Thyroid gland (tissue), 4 donors: Measurements from ENCODE around the gene MED17. TPM values are rescaled to one million over a fixed set of nuclear protein-coding genes. Genes with fewer than 3 reads are reported as not detected.
"Not testable (repeated sequence)": the region's sequence is repeated elsewhere in the genome, so short reads cannot be mapped to it uniquely, and the experiment has no call there.

Source experiments
- DNase-seq, 2 donors: peaks; one replicate each; pipeline ENCODE4 v3.0.0-alpha.2; 2019
- H3K27ac ChIP-seq, 3 donors: fragments of 200-600 bp; sonication (generic); 1 replicate in 2 of 3; 2 replicates in 1 of 3; pipeline ENCODE4 v1.5.1; 2016 to 2019; ENCODE audit warnings: mild to moderate bottlenecking in 1 of 3, moderate library complexity in 1 of 3
- H3K27me3 ChIP-seq: fragments of 200-600 bp; sonication (generic); one replicate; pipeline ENCODE4 v1.5.1; 2019
- H3K36me3 ChIP-seq, 2 donors: fragments of 200-600 bp; sonication (generic); one replicate each; pipeline ENCODE4 v1.5.1; 2016 to 2019
- H3K4me1 ChIP-seq, 2 donors: fragments of 200-600 bp; sonication (generic); one replicate each; pipeline ENCODE4 v1.5.1; 2017 to 2019
- H3K4me3 ChIP-seq, 3 donors: fragments of 200-600 bp; sonication (generic); replicated peaks in 1 of 3; 1 replicate in 2 of 3; 2 replicates in 1 of 3; pipeline ENCODE4 v1.5.1; 2016; ENCODE audit warnings: mild to moderate bottlenecking in 1 of 3
- H3K9me3 ChIP-seq: fragments of 200-600 bp; sonication (generic); one replicate; pipeline ENCODE4 v1.5.1; 2017
- CTCF ChIP-seq, 6 experiments: fragments of 200-600 bp in 3 of 6; fragments of 450-650 bp in 3 of 6; sonication (generic) in 3 of 6; IDR thresholded peaks; one replicate each; pipeline ENCODE4 v1.5.1; 2016 to 2019; ENCODE audit warnings: antibody characterized with exemption in 6 of 6, mild to moderate bottlenecking in 2 of 6, inconsistent platforms in 1 of 6, moderate library complexity in 1 of 6
- POLR2A ChIP-seq, 2 donors: fragments of 450-650 bp; IDR thresholded peaks; one replicate each; pipeline ENCODE4 v1.6.1; 2017; ENCODE audit warnings: antibody characterized with exemption in 2 of 2, mild to moderate bottlenecking in 2 of 2, moderate library complexity in 1 of 2
- WGBS, 2 donors: methylation state at CpG; one replicate each; pipeline ENCODE4 v1.1.5; 2017; 5-methylcytosine and 5-hydroxymethylcytosine counted together
- intact Hi-C: fragments of 100-400 bp; cut with DNase I; formaldehyde crosslinking; loops from one replicate; pipeline ENCODE4 v1.15.1; 2023
- total RNA-seq, 4 donors: library from RNA; depleted of rRNA; stranded (reverse); fragments of >200 nt; gene quantifications; one replicate each; pipeline ENCODE4 v1.2.3, GENCODE V29; 2016

MED17 gene
- total RNA-seq, 4 donors from 2014 or later: 34.6 to 56.3 (median 35.4) TPM

- TF ChIP-seq POLR2A (IDR thresholded peaks at IDR 0.05): no peak
- no peak for TF ChIP-seq CTCF (IDR thresholded peaks at IDR 0.05)
- H3K4me3 ChIP-seq: no peak overlapping the region
- no peaks in the 10 kb centered on the region for H3K27me3 ChIP-seq
- intact Hi-C loops: no loop called here
- no peak overlapping the region for H3K27ac ChIP-seq
- no peak for DNase-seq
- no peaks in the 10 kb centered on the region for H3K9me3 ChIP-seq
- WGBS, 2 donors: 88 to 91% methylated on average over 3 of the region's 3 CpGs
- H3K36me3 ChIP-seq: peaks cover 7 to 9% of the 10 kb centered on the region in 2 donors
- no peaks in the 10 kb centered on the region for H3K4me1 ChIP-seq
Observed at GRCh38 chr11:93767018-93767417, 17.1 kb upstream of the MED17 start.

- DNase-seq: no peak
- Histone ChIP-seq H3K36me3 (no peaks in the 10 kb centered on the region), H3K27ac (no peak overlapping the region), H3K9me3 (no peaks in the 10 kb centered on the region), H3K4me3 (no peak overlapping the region), H3K4me1 (no peaks in the 10 kb centered on the region), H3K27me3 (no peaks in the 10 kb centered on the region)
- TF ChIP-seq POLR2A (IDR thresholded peaks at IDR 0.05) (no peak), CTCF (IDR thresholded peaks at IDR 0.05) (no peak)
- intact Hi-C loops: no loop called here
- 48 to 55% methylated on average over 1 of the region's 1 CpG for WGBS, 2 donors
Observed at GRCh38 chr11:93770160-93770559, 13.9 kb upstream of the MED17 start.

- DNase-seq: no peak
- Histone ChIP-seq H3K4me3 (no peak overlapping the region), H3K9me3 (no peaks in the 10 kb centered on the region), H3K27ac (no peak overlapping the region), H3K4me1 (no peaks in the 10 kb centered on the region), H3K36me3 (no peaks in the 10 kb centered on the region), H3K27me3 (no peaks in the 10 kb centered on the region)
- WGBS, 2 donors: 98 to 100% methylated on average over 4 of the region's 4 CpGs
- TF ChIP-seq POLR2A (IDR thresholded peaks at IDR 0.05) (no peak), CTCF (IDR thresholded peaks at IDR 0.05) (no peak)
- intact Hi-C loops: no loop called here
Observed at GRCh38 chr11:93772123-93772522, 12.0 kb upstream of the MED17 start.

GRCh38 chr11:93773045-93773477, 11.0 kb upstream of the MED17 start:
- intact Hi-C loops: no loop called here
- H3K9me3 ChIP-seq: no peaks in the 10 kb centered on the region
- H3K4me3 ChIP-seq: no peak overlapping the region
- H3K27ac ChIP-seq: no peak overlapping the region
- H3K36me3 ChIP-seq: no peaks in the 10 kb centered on the region
- TF ChIP-seq CTCF (IDR thresholded peaks at IDR 0.05) (no peak), POLR2A (IDR thresholded peaks at IDR 0.05) (no peak)
- no peaks in the 10 kb centered on the region for H3K27me3 ChIP-seq
- no peaks in the 10 kb centered on the region for H3K4me1 ChIP-seq
- 93 to 96% methylated on average over 3 of the region's 3 CpGs for WGBS, 2 donors
- DNase-seq: no peak

GRCh38 chr11:93773601-93774200, 10.4 kb upstream of the MED17 start:
- H3K36me3 ChIP-seq: no peaks in the 10 kb centered on the region
- H3K27me3 ChIP-seq: no peaks in the 10 kb centered on the region
- no peaks in the 10 kb centered on the region for H3K9me3 ChIP-seq
- TF ChIP-seq POLR2A (IDR thresholded peaks at IDR 0.05) (no peak), CTCF (IDR thresholded peaks at IDR 0.05) (no peak)
- no peak overlapping the region for H3K27ac ChIP-seq
- intact Hi-C loops: no loop called here
- no peak for DNase-seq
- H3K4me3 ChIP-seq: no peak overlapping the region
- H3K4me1 ChIP-seq: no peaks in the 10 kb centered on the region
- WGBS, 2 donors: 94% methylated on average over 9 of the region's 10 CpGs; no CpG with 5 or more reads in 1 of the 2 donors

GRCh38 chr11:93774560-93774959, 9.5 kb upstream of the MED17 start:
- H3K4me3 ChIP-seq, H3K27ac ChIP-seq, H3K9me3 ChIP-seq, H3K27me3 ChIP-seq, DNase-seq, H3K4me1 ChIP-seq, intact Hi-C loops, H3K36me3 ChIP-seq: not testable (repeated sequence)
- 86 to 88% methylated on average over 3 of the region's 3 CpGs for WGBS, 2 donors
